ENCODE results near the gene ARHGAP26. TPM values are rescaled to one million over a fixed set of nuclear protein-coding genes. Genes with fewer than 3 reads are reported as not detected.
A peak's percentile ranks its signal among the peaks of the same experiment; 100 is the strongest.

ARHGAP26 gene
- polyA plus RNA-seq, 3 donors, result 26.5 to 56.8 (median 28.7) TPM

DNA sequence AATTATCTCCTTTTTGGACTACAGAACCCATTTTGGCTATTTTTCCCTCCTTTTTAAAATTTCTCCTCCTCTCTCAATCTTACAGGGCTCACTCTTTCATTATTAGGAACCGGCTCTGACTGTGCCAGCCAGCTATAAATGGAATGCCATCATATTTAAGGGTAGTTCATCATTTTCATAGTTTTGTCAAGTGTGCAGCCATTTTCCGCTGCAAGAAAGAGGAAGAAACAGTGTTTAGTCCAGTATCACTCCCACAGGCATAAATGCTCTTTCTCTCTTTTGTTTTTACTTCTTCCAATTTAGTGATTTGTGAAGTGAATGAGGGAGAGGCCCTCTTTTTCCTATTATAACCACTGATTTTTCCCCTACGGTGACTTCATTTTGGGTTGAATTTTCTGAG, 343.3 kb downstream of the ARHGAP26 start:
- no peaks in the 10 kb centered on the region for H3K79me2 ChIP-seq (ENCODE audit: insufficient read depth, low read length)
- WGBS (ENCODE audit: insufficient coverage), result no CpG with 5 or more reads among the region's 3 CpGs
- peak in 2 of 3 donors; percentile 11 to 14 for DNase-seq
- peaks cover 0 to 2% (median 0%) of the 10 kb centered on the region in 7 donors for H3K9me3 Mint-ChIP-seq
- peaks cover 5 to 30% of the 10 kb centered on the region in 2 donors for H3K36me3 ChIP-seq (replicated peaks in 1 of 2; ENCODE audit: control insufficient read depth in 1 of 2, insufficient read depth in 2 of 2, low read length in 2 of 2)
- H3K4me3 ChIP-seq (replicated peaks in 1 of 3; ENCODE audit: low read depth in 2 of 3, low read length in 3 of 3), result no peak overlapping the region
- peak overlapping the region in 6 of 7 donors; percentile 7 to 79 (median 56) for H3K27ac Mint-ChIP-seq
- H3K9me3 ChIP-seq (replicated peaks in 1 of 2; ENCODE audit: control insufficient read depth in 1 of 2, insufficient read depth in 1 of 2, low read length in 2 of 2), result no peaks in the 10 kb centered on the region
- no peaks in the 10 kb centered on the region for H3K27me3 ChIP-seq (ENCODE audit: control insufficient read depth in 2 of 2, insufficient read depth in 2 of 2, low read length in 2 of 2)
- peaks cover 52% of the 10 kb centered on the region for H3K4me1 Mint-ChIP-seq
- H3K27me3 Mint-ChIP-seq (ENCODE audit: low read depth in 3 of 3), result no peaks in the 10 kb centered on the region
- no peak overlapping the region for H3K4me2 ChIP-seq (replicated peaks; ENCODE audit: extremely low read depth, low read length, poor library complexity, severe bottlenecking)
- H3K27ac ChIP-seq (ENCODE audit: low read depth in 1 of 2, low read length in 2 of 2), result peak overlapping the region in 1 of 2 donors; percentile 12
- no peak overlapping the region for H3K9ac ChIP-seq (ENCODE audit: insufficient read depth, low read length, poor library complexity, severe bottlenecking)
- H4K20me1 ChIP-seq (ENCODE audit: insufficient read depth, low read length), result peaks cover 44% of the 10 kb centered on the region
- peaks cover 38 to 47% of the 10 kb centered on the region in 2 donors for H3K4me1 ChIP-seq (ENCODE audit: control insufficient read depth in 1 of 2, insufficient read depth in 2 of 2, low read length in 2 of 2)
- H3K36me3 Mint-ChIP-seq, result peaks cover 42 to 43% of the 10 kb centered on the region in 2 donors
- intact Hi-C loops (cut with micrococcal nuclease), result no loop called here
- no peak overlapping the region for H3K4me3 Mint-ChIP-seq
- no peak overlapping the region for H2AFZ ChIP-seq (ENCODE audit: insufficient read depth, low read depth, low read length, poor library complexity, severe bottlenecking)
- TF ChIP-seq CTCF (IDR thresholded peaks at IDR 0.05), result no peak

GRCh38 chr5:143114481-143114880, 344.3 kb downstream of the ARHGAP26 start:
- Histone ChIP-seq H3K79me2 (ENCODE audit: insufficient read depth, low read length) (no peaks in the 10 kb centered on the region), H3K4me3 (replicated peaks in 1 of 3; ENCODE audit: low read depth in 2 of 3, low read length in 3 of 3) (no peak overlapping the region), H3K9me3 (replicated peaks in 1 of 2; ENCODE audit: control insufficient read depth in 1 of 2, insufficient read depth in 1 of 2, low read length in 2 of 2) (no peaks in the 10 kb centered on the region), H3K27ac (ENCODE audit: low read depth in 1 of 2, low read length in 2 of 2) (no peak overlapping the region), H3K9ac (ENCODE audit: insufficient read depth, low read length, poor library complexity, severe bottlenecking) (no peak overlapping the region), H3K4me1 (ENCODE audit: control insufficient read depth in 1 of 2, insufficient read depth in 2 of 2, low read length in 2 of 2) (peaks cover 48 to 55% of the 10 kb centered on the region in 2 donors), H4K20me1 (ENCODE audit: insufficient read depth, low read length) (peaks cover 37% of the 10 kb centered on the region), H2AFZ (ENCODE audit: insufficient read depth, low read depth, low read length, poor library complexity, severe bottlenecking) (no peak overlapping the region), H3K27me3 (ENCODE audit: control insufficient read depth in 2 of 2, insufficient read depth in 2 of 2, low read length in 2 of 2) (no peaks in the 10 kb centered on the region), H3K36me3 (replicated peaks in 1 of 2; ENCODE audit: control insufficient read depth in 1 of 2, insufficient read depth in 2 of 2, low read length in 2 of 2) (peaks cover 5 to 30% of the 10 kb centered on the region in 2 donors), H3K4me2 (replicated peaks; ENCODE audit: extremely low read depth, low read length, poor library complexity, severe bottlenecking) (no peak overlapping the region)
- 46% methylated on average over 2 of the region's 2 CpGs for WGBS (ENCODE audit: insufficient coverage)
- H3K4me1 Mint-ChIP-seq, result peaks cover 62% of the 10 kb centered on the region
- H3K9me3 Mint-ChIP-seq, result peaks cover 0 to 2% (median 0%) of the 10 kb centered on the region in 7 donors
- intact Hi-C loops (cut with micrococcal nuclease), result no loop called here
- H3K27me3 Mint-ChIP-seq (ENCODE audit: low read depth in 3 of 3), result no peaks in the 10 kb centered on the region
- DNase-seq, result no peak
- no peak overlapping the region for H3K4me3 Mint-ChIP-seq
- H3K27ac Mint-ChIP-seq, result peak overlapping the region in 3 of 7 donors; percentile 47 to 80 (median 61)
- H3K36me3 Mint-ChIP-seq, result peaks cover 36 to 38% of the 10 kb centered on the region in 2 donors
- TF ChIP-seq CTCF (IDR thresholded peaks at IDR 0.05), result no peak
